Mesothelial cell of epicardium (in vitro differentiated cells): ENCODE measurements around the gene HMGCL. TPM values are rescaled to one million over a fixed set of nuclear protein-coding genes. Genes with fewer than 3 reads are reported as not detected.
"Not testable (repeated sequence)": the region's sequence is repeated elsewhere in the genome, so short reads cannot be mapped to it uniquely, and the experiment has no call there.

Experiments
- DNase-seq, 2 experiments: peaks; one replicate each; pipeline ENCODE4 v3.0.0; 2021; ENCODE audit warnings: low spot score in 2 of 2; ENCODE audit not compliant: unreplicated experiment in 2 of 2
- H3K27ac Mint-ChIP-seq: 2 replicates; pipeline ENCODE4 v1.8.0; 2021; ENCODE audit warnings: mixed read lengths
- H3K27me3 Mint-ChIP-seq: 2 replicates; pipeline ENCODE4 v1.8.0; 2021; ENCODE audit warnings: low read depth, mixed read lengths
- H3K36me3 Mint-ChIP-seq: 2 replicates; pipeline ENCODE4 v1.8.0; 2021; ENCODE audit warnings: mixed read lengths
- H3K4me1 Mint-ChIP-seq: 2 replicates; pipeline ENCODE4 v1.8.0; 2021; ENCODE audit warnings: mixed read lengths
- H3K4me3 Mint-ChIP-seq: 2 replicates; pipeline ENCODE4 v1.8.0; 2021; ENCODE audit warnings: mild to moderate bottlenecking, moderate library complexity, mixed read lengths
- H3K9me3 Mint-ChIP-seq: 2 replicates; pipeline ENCODE4 v1.8.0; 2021; ENCODE audit warnings: mixed read lengths
- CTCF ChIP-seq: fragments of 200-600 bp; sonication (generic); IDR thresholded peaks from one replicate; pipeline ENCODE4 v1.5.0; 2021; ENCODE audit warnings: antibody characterized with exemption; ENCODE audit not compliant: unreplicated experiment
- total RNA-seq: library from RNA; stranded (reverse); gene quantifications from 3 replicates; pipeline ENCODE4 v1.2.1, GENCODE V29; 2021

Gene HMGCL
- total RNA-seq, 1 donor from 2014 or later: 29.2 TPM

GRCh38 chr1:23836037-23836436 lies 10.8 kb upstream of the HMGCL start:
- H3K36me3 Mint-ChIP-seq: no peaks in the 10 kb centered on the region
- peaks cover 10% of the 10 kb centered on the region for H3K4me1 Mint-ChIP-seq
- TF ChIP-seq CTCF: no peak
- no peak overlapping the region for H3K27ac Mint-ChIP-seq
- no peak for DNase-seq
- no peak overlapping the region for H3K4me3 Mint-ChIP-seq
- peaks cover 21% of the 10 kb centered on the region for H3K27me3 Mint-ChIP-seq
- no peaks in the 10 kb centered on the region for H3K9me3 Mint-ChIP-seq

GRCh38 chr1:23834156-23834555 lies 8.9 kb upstream of the HMGCL start:
- H3K4me1 Mint-ChIP-seq: peaks cover 10% of the 10 kb centered on the region
- H3K36me3 Mint-ChIP-seq, H3K27ac Mint-ChIP-seq, H3K9me3 Mint-ChIP-seq, DNase-seq, H3K4me3 Mint-ChIP-seq: not testable (repeated sequence)
- peaks cover 21% of the 10 kb centered on the region for H3K27me3 Mint-ChIP-seq

- H3K36me3 Mint-ChIP-seq: no peaks in the 10 kb centered on the region
- H3K27me3 Mint-ChIP-seq: peaks cover 2% of the 10 kb centered on the region
- H3K4me1 Mint-ChIP-seq: peaks cover 13% of the 10 kb centered on the region
- no peak for DNase-seq
- no peak for TF ChIP-seq CTCF
- no peak overlapping the region for H3K4me3 Mint-ChIP-seq
- H3K9me3 Mint-ChIP-seq: no peaks in the 10 kb centered on the region
- peak overlapping the region; percentile 17 for H3K27ac Mint-ChIP-seq
These were observed 2.5 kb upstream of the HMGCL start for GRCh38 chr1:23827717-23828116.

DNA sequence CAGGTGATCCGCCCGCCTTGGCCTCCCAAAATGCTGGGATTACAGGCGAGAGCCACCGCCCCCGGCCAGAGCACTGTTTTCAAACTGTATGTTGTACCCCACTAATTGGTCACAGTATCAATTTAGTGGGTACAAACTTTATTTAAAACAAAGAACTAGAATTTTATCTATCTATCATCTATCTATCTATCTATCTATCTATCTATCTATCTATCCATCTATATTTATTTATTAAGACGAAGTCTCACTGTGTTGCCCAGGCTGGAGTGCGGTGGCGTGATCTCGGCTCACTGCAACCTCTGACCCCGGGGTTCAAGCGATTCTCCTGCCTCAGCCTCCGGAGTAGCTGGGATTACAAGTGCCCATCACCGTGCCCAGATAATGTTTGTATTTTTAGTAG lies 1.4 kb upstream of the HMGCL start:
- H3K36me3 Mint-ChIP-seq, H3K9me3 Mint-ChIP-seq, H3K4me3 Mint-ChIP-seq, H3K27me3 Mint-ChIP-seq, DNase-seq, H3K27ac Mint-ChIP-seq: not testable (repeated sequence)
- H3K4me1 Mint-ChIP-seq: peaks cover 13% of the 10 kb centered on the region

- H3K4me3 Mint-ChIP-seq: peak overlapping the region; percentile 96
- H3K36me3 Mint-ChIP-seq: no peaks in the 10 kb centered on the region
- peaks cover 13% of the 10 kb centered on the region for H3K4me1 Mint-ChIP-seq
- H3K27me3 Mint-ChIP-seq: no peaks in the 10 kb centered on the region
- TF ChIP-seq CTCF: no peak
- DNase-seq: no peak
- peak overlapping the region; percentile 97 for H3K27ac Mint-ChIP-seq
- no peaks in the 10 kb centered on the region for H3K9me3 Mint-ChIP-seq
These were observed 713 bp upstream of the HMGCL start for GRCh38 chr1:23825762-23826522.

GRCh38 chr1:23824711-23825075 lies 536 bp downstream of the HMGCL start:
- H3K4me3 Mint-ChIP-seq: peak overlapping the region; percentile 96
- peak overlapping the region; percentile 97 for H3K27ac Mint-ChIP-seq
- DNase-seq: no peak

More at GRCh38 chr1:23824711-23825075, 536 bp downstream of the HMGCL start:
- no peak for TF ChIP-seq CTCF
- no peaks in the 10 kb centered on the region for H3K27me3 Mint-ChIP-seq
- no peaks in the 10 kb centered on the region for H3K9me3 Mint-ChIP-seq
- H3K36me3 Mint-ChIP-seq: no peaks in the 10 kb centered on the region
- H3K4me1 Mint-ChIP-seq: peaks cover 13% of the 10 kb centered on the region
